K562 (cell line): ENCODE data around the gene CAMSAP3.

ENCODE experiments used
- ATF7 ChIP-seq: fragments of 450-650 bp; IDR thresholded peaks from 2 replicates; pipeline ENCODE4 v1.7.1; 2014; ENCODE audit warnings: mild to moderate bottlenecking, moderate library complexity
- ESRRA ChIP-seq: fragments of 450-650 bp; IDR thresholded peaks from 2 replicates; pipeline ENCODE4 v1.6.1; 2014; ENCODE audit warnings: low read depth, mild to moderate bottlenecking, moderate library complexity, borderline replicate concordance
- HNRNPUL1 ChIP-seq: fragments of 200-400 bp; formaldehyde crosslinking; IDR thresholded peaks from 2 replicates; pipeline ENCODE4 v1.6.1; 2017; ENCODE audit warnings: low read length
- KLF16 ChIP-seq: IDR thresholded peaks from 2 replicates; pipeline ENCODE4 v1.6.1; 2016; ENCODE audit warnings: antibody characterized with exemption
- LEF1 ChIP-seq: fragments of 450-650 bp; IDR thresholded peaks from 2 replicates; pipeline ENCODE4 v1.6.1; 2016; ENCODE audit warnings: mild to moderate bottlenecking
- POLR2A ChIP-seq: fragments of 450-650 bp; conservative IDR thresholded peaks from 2 replicates; pipeline ENCODE4 v1.6.1; 2016
- SMC3 ChIP-seq: conservative IDR thresholded peaks from 2 replicates; pipeline ENCODE4 v1.6.1; 2011; ENCODE audit warnings: low read depth, low read length, improper control_type of control experiment; ENCODE audit not compliant: insufficient read depth
- ZNF133 ChIP-seq: fragments of 250-450 bp; sonication (Bioruptor Pico); IDR thresholded peaks from 2 replicates; pipeline ENCODE4 v1.4.0; 2020; ENCODE audit warnings: mild to moderate bottlenecking
- TF ChIP-seq, protein P1 (sequence below), 3 experiments: IDR thresholded peaks in 2 of 3; conservative IDR thresholded peaks in 1 of 3; 2 replicates each; pipeline ENCODE4 v1.5.1; 2011 to 2012; ENCODE audit warnings: low read length in 3 of 3, mild to moderate bottlenecking in 3 of 3, control low read depth in 2 of 3, improper control_type of control experiment in 1 of 3, inconsistent platforms in 1 of 3, low read depth in 1 of 3, mixed read lengths in 1 of 3, moderate library complexity in 1 of 3; ENCODE audit not compliant: insufficient read depth in 2 of 3
- TF ChIP-seq, protein P2 (sequence below): fragments of 250-450 bp; sonication (Bioruptor Pico); IDR thresholded peaks from 2 replicates; pipeline ENCODE4 v1.5.1; 2021; ENCODE audit warnings: mild to moderate bottlenecking
- TF ChIP-seq, protein P3 (sequence below), 2 experiments: fragments of 450-650 bp in 1 of 2; IDR thresholded peaks; 2 replicates each; pipeline ENCODE4 v1.6.1; 2011 to 2017; ENCODE audit warnings: low read depth in 2 of 2, antibody characterized with exemption in 1 of 2, borderline replicate concordance in 1 of 2, low read length in 1 of 2, mild to moderate bottlenecking in 1 of 2, mixed read lengths in 1 of 2; ENCODE audit not compliant: control insufficient read depth in 1 of 2

DNA sequence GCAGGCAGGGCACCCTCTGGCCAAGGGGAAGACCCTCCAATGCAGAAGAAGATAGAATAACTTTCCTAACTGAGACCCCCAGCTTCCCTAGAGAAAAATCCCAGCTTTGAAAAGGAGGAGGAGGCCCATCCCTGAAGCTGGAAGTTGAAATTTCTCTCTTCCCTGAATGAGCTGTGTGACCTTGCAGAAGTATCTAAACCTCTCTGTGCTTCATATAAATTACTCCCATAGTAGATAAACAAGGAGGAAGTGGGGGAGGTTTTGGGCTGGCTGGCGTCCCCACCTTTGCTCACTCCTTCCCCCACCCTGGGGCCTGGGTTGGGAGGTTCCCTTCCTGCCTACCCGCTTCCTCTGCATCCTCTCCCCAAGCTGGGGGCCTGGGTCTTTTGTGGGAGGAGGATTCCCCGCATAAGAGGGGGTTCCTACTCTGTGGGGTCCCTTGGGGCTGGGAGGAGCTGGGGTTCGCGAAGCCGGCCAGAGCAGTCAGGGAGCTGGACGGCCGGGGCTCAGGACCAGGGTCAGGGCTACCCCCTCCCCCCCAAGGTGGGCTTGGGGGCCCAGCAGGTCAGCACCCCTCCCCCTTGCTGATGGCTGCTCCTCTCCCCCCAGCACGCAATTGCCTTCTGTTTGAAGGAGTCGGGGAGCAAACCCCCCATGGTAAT is 11.7 kb downstream of the CAMSAP3 start:
- TF ChIP-seq, protein P1, sequence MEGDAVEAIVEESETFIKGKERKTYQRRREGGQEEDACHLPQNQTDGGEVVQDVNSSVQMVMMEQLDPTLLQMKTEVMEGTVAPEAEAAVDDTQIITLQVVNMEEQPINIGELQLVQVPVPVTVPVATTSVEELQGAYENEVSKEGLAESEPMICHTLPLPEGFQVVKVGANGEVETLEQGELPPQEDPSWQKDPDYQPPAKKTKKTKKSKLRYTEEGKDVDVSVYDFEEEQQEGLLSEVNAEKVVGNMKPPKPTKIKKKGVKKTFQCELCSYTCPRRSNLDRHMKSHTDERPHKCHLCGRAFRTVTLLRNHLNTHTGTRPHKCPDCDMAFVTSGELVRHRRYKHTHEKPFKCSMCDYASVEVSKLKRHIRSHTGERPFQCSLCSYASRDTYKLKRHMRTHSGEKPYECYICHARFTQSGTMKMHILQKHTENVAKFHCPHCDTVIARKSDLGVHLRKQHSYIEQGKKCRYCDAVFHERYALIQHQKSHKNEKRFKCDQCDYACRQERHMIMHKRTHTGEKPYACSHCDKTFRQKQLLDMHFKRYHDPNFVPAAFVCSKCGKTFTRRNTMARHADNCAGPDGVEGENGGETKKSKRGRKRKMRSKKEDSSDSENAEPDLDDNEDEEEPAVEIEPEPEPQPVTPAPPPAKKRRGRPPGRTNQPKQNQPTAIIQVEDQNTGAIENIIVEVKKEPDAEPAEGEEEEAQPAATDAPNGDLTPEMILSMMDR (IDR thresholded peaks at IDR 0.05 in 2 of 3, conservative IDR thresholded peaks at IDR 0.05 in 1 of 3; ENCODE audit: insufficient read depth in 2 of 3, low read depth in 1 of 3, low read length in 3 of 3), result no peak
- TF ChIP-seq LEF1, result no peak
- no peak for TF ChIP-seq ESRRA
- no peak for TF ChIP-seq POLR2A
- TF ChIP-seq, protein P2, sequence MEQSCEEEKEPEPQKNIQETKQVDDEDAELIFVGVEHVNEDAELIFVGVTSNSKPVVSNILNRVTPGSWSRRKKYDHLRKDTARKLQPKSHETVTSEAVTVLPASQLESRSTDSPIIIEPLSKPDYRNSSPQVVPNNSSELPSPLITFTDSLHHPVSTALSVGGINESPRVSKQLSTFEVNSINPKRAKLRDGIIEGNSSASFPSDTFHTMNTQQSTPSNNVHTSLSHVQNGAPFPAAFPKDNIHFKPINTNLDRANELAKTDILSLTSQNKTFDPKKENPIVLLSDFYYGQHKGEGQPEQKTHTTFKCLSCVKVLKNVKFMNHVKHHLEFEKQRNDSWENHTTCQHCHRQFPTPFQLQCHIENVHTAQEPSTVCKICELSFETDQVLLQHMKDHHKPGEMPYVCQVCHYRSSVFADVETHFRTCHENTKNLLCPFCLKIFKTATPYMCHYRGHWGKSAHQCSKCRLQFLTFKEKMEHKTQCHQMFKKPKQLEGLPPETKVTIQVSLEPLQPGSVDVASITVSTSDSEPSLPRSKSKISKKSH, result no peak
- TF ChIP-seq KLF16, result no peak
- no peak for TF ChIP-seq HNRNPUL1
- no peak for TF ChIP-seq ATF7
- TF ChIP-seq SMC3, result no peak
- TF ChIP-seq, protein P3, sequence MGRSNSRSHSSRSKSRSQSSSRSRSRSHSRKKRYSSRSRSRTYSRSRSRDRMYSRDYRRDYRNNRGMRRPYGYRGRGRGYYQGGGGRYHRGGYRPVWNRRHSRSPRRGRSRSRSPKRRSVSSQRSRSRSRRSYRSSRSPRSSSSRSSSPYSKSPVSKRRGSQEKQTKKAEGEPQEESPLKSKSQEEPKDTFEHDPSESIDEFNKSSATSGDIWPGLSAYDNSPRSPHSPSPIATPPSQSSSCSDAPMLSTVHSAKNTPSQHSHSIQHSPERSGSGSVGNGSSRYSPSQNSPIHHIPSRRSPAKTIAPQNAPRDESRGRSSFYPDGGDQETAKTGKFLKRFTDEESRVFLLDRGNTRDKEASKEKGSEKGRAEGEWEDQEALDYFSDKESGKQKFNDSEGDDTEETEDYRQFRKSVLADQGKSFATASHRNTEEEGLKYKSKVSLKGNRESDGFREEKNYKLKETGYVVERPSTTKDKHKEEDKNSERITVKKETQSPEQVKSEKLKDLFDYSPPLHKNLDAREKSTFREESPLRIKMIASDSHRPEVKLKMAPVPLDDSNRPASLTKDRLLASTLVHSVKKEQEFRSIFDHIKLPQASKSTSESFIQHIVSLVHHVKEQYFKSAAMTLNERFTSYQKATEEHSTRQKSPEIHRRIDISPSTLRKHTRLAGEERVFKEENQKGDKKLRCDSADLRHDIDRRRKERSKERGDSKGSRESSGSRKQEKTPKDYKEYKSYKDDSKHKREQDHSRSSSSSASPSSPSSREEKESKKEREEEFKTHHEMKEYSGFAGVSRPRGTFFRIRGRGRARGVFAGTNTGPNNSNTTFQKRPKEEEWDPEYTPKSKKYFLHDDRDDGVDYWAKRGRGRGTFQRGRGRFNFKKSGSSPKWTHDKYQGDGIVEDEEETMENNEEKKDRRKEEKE (IDR thresholded peaks at IDR 0.05; ENCODE audit: borderline replicate concordance in 1 of 2, control insufficient read depth in 1 of 2, low read depth in 2 of 2, low read length in 1 of 2), result no peak
- TF ChIP-seq ZNF133 (CRISPR knock-in tag), result no peak
